ENCODE measurements around the gene NFIA. TPM values are rescaled to one million over a fixed set of nuclear protein-coding genes. Genes with fewer than 3 reads are reported as not detected.

NFIA gene
- total and polyA plus RNA-seq, 9 of the 15 experiments (the other 6 are each of a cell fraction or from before 2014, with no cell fraction given), result 5.3 to 24.9 (median 9.8) TPM

- Histone ChIP-seq H2AFZ (ENCODE audit: low read depth, low read length) (no peak overlapping the region), H3K27ac (ENCODE audit: extremely low read depth, low read depth, low read length) (no peak overlapping the region), H3K9ac (ENCODE audit: insufficient read depth in 1 of 2, low read depth in 2 of 2, low read length in 2 of 2) (no peak overlapping the region), H3K27me3 (ENCODE audit: control insufficient read depth in 2 of 2, insufficient read depth in 2 of 2, low read length in 2 of 2) (no peaks in the 10 kb centered on the region), H3K79me2 (ENCODE audit: control insufficient read depth, insufficient read depth, low read length) (peaks cover 56% of the 10 kb centered on the region), H3K4me2 (ENCODE audit: insufficient read depth, low read length) (no peak overlapping the region), H3K9me1 (ENCODE audit: control insufficient read depth, insufficient read depth, low read length) (no peaks in the 10 kb centered on the region), H3K9me3 (replicated peaks; ENCODE audit: control insufficient read depth, insufficient read depth, low read depth, low read length) (no peaks in the 10 kb centered on the region), H4K20me1 (replicated peaks; ENCODE audit: control insufficient read depth, insufficient read depth, low read length) (no peaks in the 10 kb centered on the region), H3K4me1 (replicated peaks in 1 of 2; ENCODE audit: control insufficient read depth in 2 of 2, insufficient read depth in 2 of 2, low read length in 2 of 2) (peaks cover 4 to 18% of the 10 kb centered on the region in 2 experiments; a peak in 3 of 5 replicates), H3K4me3 (no peak overlapping the region), H3K36me3 (ENCODE audit: control insufficient read depth, insufficient read depth, low read length) (no peaks in the 10 kb centered on the region)
- 92% methylated on average over 7 of the region's 7 CpGs for WGBS (ENCODE audit: insufficient coverage, low coverage, missing lambda C conversion rate)
- no peak for FAIRE-seq
- BruUV-seq (replicated peaks), result no TSS peak
- POLR2A ChIA-PET, result interaction anchor here (1.2 to 1.8 kb wide), 2 partner anchors 9 to 14 kb away, joined by 5 to 8 read pairs; no protein-coding TSS in a partner anchor
- intact Hi-C loops (cut with micrococcal nuclease) (no loop called here), in situ Hi-C loops (cut with MboI) (no loop called here)
- TF ChIP-seq ARNT (IDR thresholded peaks at IDR 0.05) (no peak), SP1 (CRISPR knock-in tag; IDR thresholded peaks at IDR 0.05) (no peak), ZC3H11A (IDR thresholded peaks at IDR 0.05; ENCODE audit: low read depth, low read length) (no peak), SRF (CRISPR knock-in tag; IDR thresholded peaks at IDR 0.05) (no peak), HDAC1 (IDR thresholded peaks at IDR 0.05) (no peak), HCFC1 (IDR thresholded peaks at IDR 0.05; ENCODE audit: low read depth, low read length) (no peak), ZNF75A (CRISPR knock-in tag; IDR thresholded peaks at IDR 0.05) (no peak), ZNF133 (CRISPR knock-in tag; IDR thresholded peaks at IDR 0.05) (no peak)
- TF ChIP-seq, protein P1, sequence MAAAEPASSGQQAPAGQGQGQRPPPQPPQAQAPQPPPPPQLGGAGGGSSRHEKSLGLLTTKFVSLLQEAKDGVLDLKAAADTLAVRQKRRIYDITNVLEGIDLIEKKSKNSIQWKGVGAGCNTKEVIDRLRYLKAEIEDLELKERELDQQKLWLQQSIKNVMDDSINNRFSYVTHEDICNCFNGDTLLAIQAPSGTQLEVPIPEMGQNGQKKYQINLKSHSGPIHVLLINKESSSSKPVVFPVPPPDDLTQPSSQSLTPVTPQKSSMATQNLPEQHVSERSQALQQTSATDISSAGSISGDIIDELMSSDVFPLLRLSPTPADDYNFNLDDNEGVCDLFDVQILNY (CRISPR knock-in tag; IDR thresholded peaks at IDR 0.05), result no peak
- CTCF ChIA-PET (ENCODE audit: low intra/inter-chr PET ratio), result no interaction called here
- no peak for DNase-seq (ENCODE audit: extremely low read depth in 1 of 4, low spot score in 3 of 4)
- no peak for ATAC-seq
These were observed 177.8 kb downstream of the NFIA start for GRCh38 chr1:61260171-61260570.
